ENCODE results near the gene PAMR1. TPM values are rescaled to one million over a fixed set of nuclear protein-coding genes. Genes with fewer than 3 reads are reported as not detected.
"Not testable (repeated sequence)": the region's sequence is repeated elsewhere in the genome, so short reads cannot be mapped to it uniquely, and the experiment has no call there.

Gene PAMR1
- total RNA-seq, 1 donor from 2014 or later: 0.82 TPM

DNA sequence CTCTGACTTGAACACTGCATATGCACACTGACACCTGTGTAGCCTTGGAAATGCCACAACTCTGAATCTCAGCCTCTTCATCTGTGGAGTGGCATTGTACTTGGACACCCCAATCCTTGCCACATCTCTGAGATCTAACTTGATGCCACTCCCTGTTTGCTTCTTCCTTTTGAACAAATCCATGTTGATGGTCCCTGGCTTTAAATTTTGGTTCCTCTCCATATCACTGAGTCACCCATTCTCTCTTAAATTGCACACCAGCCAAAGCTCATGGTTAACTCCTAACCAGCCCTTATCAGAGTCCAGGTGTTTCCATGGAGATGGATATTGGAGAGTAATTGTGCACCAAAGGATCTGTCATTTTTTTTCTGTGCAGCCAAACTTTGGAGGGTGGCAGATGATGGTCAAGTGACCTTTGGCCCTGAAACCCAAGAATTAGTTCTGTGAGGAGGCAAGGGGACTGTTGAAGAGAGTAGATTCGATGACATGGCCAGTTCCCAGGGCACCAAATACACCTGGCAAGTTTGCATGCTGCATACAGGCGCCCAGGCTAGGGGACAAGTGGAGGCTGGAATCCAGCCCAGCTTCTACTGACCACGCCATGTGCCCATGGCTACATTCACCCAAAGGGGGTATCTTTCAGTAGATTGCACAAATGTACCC, 25.1 kb upstream of the PAMR1 start:
- H3K4me3 Mint-ChIP-seq (ENCODE audit: unreplicated experiment): no peak overlapping the region
- H3K27ac Mint-ChIP-seq (ENCODE audit: unreplicated experiment): no peak overlapping the region
- H3K9me3 Mint-ChIP-seq (ENCODE audit: unreplicated experiment): no peaks in the 10 kb centered on the region
- no peak for DNase-seq (ENCODE audit: low spot score)
- H3K4me1 Mint-ChIP-seq (ENCODE audit: unreplicated experiment): no peaks in the 10 kb centered on the region
- no peaks in the 10 kb centered on the region for H3K27me3 Mint-ChIP-seq (ENCODE audit: unreplicated experiment)
- H3K36me3 Mint-ChIP-seq (ENCODE audit: low read depth, unreplicated experiment): no peaks in the 10 kb centered on the region
- TF ChIP-seq, protein P1, sequence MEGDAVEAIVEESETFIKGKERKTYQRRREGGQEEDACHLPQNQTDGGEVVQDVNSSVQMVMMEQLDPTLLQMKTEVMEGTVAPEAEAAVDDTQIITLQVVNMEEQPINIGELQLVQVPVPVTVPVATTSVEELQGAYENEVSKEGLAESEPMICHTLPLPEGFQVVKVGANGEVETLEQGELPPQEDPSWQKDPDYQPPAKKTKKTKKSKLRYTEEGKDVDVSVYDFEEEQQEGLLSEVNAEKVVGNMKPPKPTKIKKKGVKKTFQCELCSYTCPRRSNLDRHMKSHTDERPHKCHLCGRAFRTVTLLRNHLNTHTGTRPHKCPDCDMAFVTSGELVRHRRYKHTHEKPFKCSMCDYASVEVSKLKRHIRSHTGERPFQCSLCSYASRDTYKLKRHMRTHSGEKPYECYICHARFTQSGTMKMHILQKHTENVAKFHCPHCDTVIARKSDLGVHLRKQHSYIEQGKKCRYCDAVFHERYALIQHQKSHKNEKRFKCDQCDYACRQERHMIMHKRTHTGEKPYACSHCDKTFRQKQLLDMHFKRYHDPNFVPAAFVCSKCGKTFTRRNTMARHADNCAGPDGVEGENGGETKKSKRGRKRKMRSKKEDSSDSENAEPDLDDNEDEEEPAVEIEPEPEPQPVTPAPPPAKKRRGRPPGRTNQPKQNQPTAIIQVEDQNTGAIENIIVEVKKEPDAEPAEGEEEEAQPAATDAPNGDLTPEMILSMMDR (IDR thresholded peaks at IDR 0.05; ENCODE audit: unreplicated experiment): no peak

DNA sequence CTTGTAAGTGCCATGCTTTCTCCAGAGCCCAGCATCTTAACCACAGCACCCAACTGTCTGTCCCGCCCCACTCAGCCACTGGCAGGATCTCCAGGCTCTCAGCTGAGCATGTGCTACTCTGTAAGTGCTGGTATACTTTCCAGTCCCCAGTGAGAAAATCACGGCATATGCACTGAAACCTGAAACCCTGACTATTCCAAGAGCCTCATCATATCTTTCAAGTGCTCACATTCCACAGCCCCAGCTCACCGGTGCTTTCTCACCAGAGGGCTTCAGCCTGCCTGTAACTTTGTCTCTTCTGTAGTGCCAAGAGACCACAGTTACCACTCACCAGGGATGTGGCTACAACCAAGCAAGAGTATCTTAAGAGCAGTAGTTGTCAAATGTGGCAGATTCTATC, 24.4 kb upstream of the PAMR1 start:
- Mint-ChIP-seq H3K27ac (ENCODE audit: unreplicated experiment) (no peak overlapping the region), H3K4me3 (ENCODE audit: unreplicated experiment) (no peak overlapping the region), H3K4me1 (ENCODE audit: unreplicated experiment) (no peaks in the 10 kb centered on the region), H3K27me3 (ENCODE audit: unreplicated experiment) (no peaks in the 10 kb centered on the region), H3K9me3 (ENCODE audit: unreplicated experiment) (no peaks in the 10 kb centered on the region), H3K36me3 (ENCODE audit: low read depth, unreplicated experiment) (no peaks in the 10 kb centered on the region)
- no peak for DNase-seq (ENCODE audit: low spot score)
- TF ChIP-seq, protein P1 (IDR thresholded peaks at IDR 0.05; ENCODE audit: unreplicated experiment): no peak

DNA sequence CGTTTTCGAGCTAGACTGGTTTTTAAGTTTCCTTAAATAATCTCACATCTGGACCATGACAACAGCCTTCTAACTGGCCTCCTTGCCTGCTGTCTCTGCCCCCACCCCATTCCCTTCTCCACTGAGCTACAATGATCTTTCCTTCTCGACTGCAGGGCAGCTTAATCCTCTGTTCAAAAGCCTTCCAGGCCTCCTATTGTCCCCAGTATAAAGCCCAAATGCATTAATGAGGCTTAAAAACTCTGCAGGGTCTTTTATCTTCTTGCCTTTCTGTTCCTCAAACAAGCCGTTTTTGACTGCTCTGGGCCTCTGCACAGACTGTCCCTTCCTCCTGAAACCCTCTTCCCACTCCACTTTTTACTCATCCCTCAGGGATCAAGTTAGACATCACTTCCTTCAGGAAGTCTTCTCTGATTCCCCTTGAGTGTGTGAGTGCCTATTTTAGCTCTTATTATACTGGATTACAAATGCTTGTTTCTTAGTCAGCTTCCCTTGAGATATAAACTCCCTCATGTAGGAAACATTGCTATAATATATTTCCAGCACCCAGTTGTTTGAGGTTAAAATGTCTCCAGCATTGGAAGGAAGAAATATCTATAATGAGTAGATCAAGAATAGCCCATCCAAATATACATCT, 23.6 kb upstream of the PAMR1 start:
- Mint-ChIP-seq H3K4me3 (ENCODE audit: unreplicated experiment) (no peak overlapping the region), H3K4me1 (ENCODE audit: unreplicated experiment) (no peaks in the 10 kb centered on the region), H3K27ac (ENCODE audit: unreplicated experiment) (no peak overlapping the region), H3K9me3 (ENCODE audit: unreplicated experiment) (no peaks in the 10 kb centered on the region), H3K36me3 (ENCODE audit: low read depth, unreplicated experiment) (no peaks in the 10 kb centered on the region), H3K27me3 (ENCODE audit: unreplicated experiment) (no peaks in the 10 kb centered on the region)
- TF ChIP-seq, protein P1 (IDR thresholded peaks at IDR 0.05; ENCODE audit: unreplicated experiment): no peak
- DNase-seq (ENCODE audit: low spot score): no peak

- H3K9me3 Mint-ChIP-seq (ENCODE audit: unreplicated experiment); H3K4me3 Mint-ChIP-seq (ENCODE audit: unreplicated experiment); H3K27me3 Mint-ChIP-seq (ENCODE audit: unreplicated experiment); H3K36me3 Mint-ChIP-seq (ENCODE audit: low read depth, unreplicated experiment); H3K4me1 Mint-ChIP-seq (ENCODE audit: unreplicated experiment); DNase-seq (ENCODE audit: low spot score): not testable (repeated sequence)
- H3K27ac Mint-ChIP-seq (ENCODE audit: unreplicated experiment): peak overlapping the region; percentile 26
These were observed 22.6 kb upstream of the PAMR1 start for GRCh38 chr11:35547995-35548394.

- Mint-ChIP-seq H3K4me1 (ENCODE audit: unreplicated experiment) (no peaks in the 10 kb centered on the region), H3K36me3 (ENCODE audit: low read depth, unreplicated experiment) (no peaks in the 10 kb centered on the region), H3K4me3 (ENCODE audit: unreplicated experiment) (no peak overlapping the region), H3K27me3 (ENCODE audit: unreplicated experiment) (no peaks in the 10 kb centered on the region), H3K9me3 (ENCODE audit: unreplicated experiment) (no peaks in the 10 kb centered on the region), H3K27ac (ENCODE audit: unreplicated experiment) (no peak overlapping the region)
- no peak for DNase-seq (ENCODE audit: low spot score)
- TF ChIP-seq, protein P1 (IDR thresholded peaks at IDR 0.05; ENCODE audit: unreplicated experiment): no peak
These were observed 20.9 kb upstream of the PAMR1 start for GRCh38 chr11:35546317-35546716.
